HCEC 1CT (cell line): ENCODE measurements around the gene PROB1.
"Not testable (repeated sequence)": the region's sequence is repeated elsewhere in the genome, so short reads cannot be mapped to it uniquely, and the experiment has no call there.

Experiments
- DNase-seq: peaks from one replicate; pipeline ENCODE4 v3.0.0-alpha.2; 2017

PROB1 gene

DNA sequence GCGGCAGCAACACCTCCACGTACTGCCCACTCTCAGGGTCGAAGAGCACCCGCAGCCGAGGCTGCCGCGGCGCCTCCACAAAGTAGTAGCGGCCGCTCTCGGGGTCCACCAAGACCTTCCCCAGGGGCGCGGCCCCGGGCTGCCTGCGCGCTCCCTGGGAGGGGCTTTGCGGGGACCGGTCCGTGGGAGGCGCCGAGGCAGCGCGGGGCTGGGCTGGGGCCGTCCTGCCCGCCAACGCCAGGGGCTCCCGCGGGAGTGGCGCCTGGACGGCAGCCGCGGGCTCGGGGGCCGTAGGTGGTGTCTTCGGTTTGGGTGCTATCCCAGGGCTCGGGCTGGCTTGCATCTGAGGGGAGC, 2.6 kb downstream of the PROB1 start:
- no peak for DNase-seq

DNA sequence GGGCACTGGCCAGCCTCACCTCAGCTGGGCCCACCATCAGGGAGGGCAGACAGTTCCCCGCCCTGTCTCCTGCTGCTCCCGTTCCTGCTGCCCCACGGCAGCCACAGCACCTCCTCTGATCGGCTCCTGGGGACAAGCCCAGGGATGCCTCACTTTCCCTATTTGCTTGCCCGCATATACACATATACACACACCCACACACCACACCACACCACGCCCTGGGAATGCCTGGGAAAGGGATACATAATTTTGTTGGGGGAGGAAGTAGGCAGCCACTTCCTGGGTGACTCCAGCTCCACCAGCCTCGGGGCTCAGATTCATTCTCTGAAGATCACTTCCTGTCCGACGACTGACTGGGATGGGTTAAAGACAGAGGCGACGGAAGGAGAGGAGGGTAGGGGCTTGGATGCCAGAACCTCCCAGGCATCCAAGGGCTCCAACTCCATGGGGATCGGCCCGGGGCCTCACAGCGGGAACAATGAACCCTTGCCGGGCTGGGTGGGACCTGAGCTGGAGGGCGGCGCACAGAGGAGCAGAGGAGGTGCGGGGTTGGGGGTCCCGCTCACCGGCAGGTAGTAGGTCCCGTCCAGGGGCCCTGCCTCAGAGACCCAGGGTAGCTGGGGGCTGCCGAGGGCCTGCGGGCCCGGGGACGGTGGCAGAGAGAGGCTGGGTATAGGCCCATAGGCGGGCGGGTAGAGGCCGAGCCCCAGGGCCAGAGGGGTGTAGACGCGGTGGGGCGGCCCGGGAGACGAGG, 3.2 kb downstream of the PROB1 start:
- no peak for DNase-seq

DNA sequence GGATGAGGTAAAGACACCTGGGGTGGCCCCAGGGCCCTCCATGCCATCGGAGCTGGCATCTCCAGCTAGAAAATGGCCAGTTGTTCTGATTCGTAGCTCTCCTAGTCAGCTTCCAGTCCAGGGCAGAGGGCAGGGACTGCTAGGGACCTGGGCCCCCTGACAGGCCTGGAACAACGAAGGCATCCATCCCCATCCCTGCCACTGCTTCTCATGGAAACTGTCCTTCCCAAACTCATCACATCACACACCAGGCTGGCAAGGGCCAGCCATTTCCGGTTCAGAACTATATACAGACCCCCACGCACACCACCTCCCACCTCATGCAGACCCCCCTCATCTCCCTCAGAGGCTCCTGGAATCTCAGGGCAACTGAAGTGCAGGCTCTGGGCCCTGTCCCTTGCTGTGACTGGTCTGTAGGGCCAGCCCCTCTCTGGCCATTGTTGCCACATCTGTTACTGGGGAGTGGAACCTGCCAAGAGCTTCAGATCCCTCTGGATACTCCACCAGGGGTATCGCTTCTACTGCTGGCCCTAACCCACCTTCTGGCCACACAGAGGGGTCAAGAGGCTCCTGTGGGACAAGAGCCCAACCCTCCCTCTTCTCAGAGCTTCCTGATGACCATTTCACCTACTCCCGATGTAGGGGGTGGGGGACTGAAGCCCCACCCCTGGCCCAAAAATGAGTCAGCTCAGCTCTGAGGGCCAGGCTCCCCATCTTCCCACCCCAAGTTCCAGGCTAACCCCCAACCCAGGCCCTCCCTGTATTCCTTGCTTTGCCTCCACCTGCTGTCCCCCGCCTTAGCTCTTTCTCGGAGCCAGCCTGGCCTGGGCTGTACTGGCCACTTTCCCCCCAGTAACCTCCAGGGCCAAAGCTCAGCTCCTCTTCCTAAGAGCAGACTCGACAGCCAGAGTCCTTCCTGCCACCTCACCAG, 4.0 kb downstream of the PROB1 start:
- DNase-seq, result no peak

DNA sequence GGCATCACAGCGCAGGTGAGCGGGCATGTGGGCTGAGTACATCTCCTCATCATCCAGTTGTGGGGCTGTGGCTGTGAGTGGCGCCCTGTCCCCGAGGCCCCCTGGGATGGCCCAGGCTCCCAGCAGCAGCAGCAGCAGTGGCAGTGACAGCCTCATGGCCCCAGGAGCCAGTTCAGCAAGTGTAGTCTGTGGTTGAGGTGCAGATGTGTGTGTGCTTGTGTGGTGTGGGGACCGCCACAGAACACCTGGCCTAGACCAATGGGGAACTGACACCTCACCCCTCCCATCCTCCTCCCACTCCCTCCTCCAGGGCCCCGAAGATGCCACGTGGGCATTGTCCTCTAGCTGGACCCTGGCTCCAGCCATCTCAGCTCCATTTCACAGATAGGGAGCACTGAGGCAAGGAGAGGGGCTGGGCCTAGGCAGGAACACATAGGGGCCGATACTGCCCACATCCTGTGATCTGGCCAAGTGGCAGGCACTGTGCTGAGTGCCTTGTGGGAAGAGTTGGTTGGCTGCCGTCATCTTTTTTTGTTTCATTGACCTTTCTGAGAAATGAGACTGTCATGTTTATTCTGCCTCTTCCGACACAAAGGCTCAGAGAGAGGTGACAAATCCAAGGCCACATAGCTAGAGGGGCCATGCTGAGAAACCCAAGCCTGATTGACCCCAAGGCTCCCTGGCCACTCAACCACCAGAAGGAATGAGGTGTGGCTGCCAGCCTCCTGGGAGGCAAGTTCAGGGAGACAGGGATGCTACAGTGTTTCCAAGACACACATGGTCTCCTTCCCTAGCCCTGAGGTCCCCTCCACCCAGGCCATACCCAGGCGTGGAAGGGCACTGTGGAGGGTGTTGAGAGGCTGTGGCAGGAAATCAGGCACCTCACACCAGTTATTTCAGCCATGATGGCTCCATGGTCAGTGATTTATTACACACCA, 4.9 kb downstream of the PROB1 start, which contains the start of gene MZB1:
Gene MZB1 (minus strand): TSS at position 213 of the 938 bp plus-strand sequence. CDS start 57 bp downstream, at position 156.
- no peak for DNase-seq

DNA sequence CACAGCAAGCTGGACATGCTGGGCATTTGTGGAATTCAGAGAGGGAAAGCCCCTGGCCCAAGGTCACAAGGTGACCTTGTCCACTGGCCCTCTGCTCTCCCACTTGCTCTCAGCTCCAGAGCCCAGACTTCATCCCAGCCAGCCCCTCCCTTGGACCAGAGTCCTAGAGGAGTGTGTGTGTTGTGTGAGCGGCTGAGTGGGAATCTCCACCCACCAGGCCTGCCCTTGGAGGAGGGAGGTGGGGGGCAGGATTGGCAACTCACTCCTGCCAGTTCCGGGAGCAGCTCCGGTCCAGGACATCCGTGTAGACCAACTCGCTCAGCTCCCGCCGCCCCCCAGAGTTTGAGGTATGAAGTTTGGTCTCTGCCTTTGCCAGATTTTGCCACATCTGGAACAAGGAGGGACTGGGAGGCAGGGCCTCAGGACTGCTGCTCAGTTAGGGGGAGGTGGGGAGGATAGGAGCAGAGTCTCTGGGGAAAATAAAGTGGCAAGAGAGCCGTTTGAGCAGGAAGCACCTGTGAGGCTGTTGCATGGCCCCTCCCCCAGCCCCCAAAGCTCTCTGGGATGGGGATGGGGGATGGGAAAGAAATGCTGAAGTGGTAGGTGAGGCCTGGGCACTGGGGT, 6.6 kb downstream of the PROB1 start:
- no peak for DNase-seq

DNA sequence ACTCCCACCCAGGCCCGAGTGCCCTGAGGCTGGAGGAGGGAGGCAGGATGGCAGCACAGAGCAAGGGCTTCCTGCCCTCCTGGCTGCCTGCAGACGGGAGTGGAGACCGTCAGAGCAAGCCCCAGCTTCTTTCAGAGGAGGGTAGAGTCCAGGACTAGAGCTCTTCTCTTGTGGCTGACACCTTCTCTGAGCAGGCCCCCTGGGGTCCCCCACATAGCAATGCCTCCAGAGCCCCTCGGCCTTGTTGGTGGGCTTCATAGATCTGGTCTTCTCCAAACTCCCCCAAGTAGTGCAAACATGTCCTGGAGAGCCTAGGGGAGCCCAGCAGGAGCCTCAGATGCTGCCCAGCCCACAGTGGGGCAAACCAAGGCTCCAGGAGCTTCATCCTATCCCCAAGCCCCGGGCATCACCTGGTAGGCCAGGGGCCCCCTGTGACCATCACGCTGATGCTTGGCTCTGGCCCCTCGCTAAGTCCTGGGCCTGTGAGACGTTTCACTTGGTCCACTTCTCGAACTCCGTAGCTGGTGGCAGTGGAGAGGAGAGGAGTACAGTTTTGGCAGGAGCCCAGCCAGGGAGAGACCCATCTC, 7.2 kb downstream of the PROB1 start:
- DNase-seq, result no peak

DNA sequence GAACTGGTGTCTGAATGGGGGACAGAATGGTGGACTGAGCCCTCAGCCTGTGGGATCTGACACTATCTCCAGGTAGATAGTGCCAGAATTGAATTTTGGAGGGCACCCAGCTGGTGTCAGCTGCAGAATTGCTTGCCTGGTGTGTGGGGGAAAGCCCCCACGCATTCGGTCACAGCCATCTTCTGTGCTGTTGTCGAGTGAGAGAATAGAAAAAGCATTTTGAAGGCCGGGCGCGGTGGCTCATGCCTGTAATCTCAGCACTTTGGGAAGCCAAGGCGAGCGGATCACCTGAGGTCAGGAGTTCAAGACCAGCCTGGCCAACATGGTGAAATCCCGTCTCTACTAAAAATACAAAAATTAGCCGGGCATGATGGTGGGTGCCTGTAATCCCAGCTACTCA, 7.9 kb downstream of the PROB1 start:
- not testable (repeated sequence) for DNase-seq

DNA sequence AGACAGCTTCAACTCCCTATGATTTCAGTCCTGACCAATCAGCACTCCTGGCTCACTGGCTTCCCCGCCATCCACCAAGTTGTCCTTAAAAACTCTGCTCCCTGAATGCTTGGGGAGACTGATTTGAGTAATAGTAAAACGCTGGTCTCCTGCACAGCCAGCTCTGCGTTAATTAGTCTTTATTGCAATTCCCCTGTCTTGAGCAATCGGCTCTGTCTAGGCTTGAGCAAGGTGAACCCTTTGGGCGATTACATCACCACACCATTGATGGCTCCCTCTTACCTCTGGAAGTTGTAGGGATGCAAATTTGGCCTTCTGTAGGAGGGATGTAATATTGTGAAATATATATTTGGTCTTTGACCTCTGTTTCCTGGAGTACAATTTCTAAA, 8.9 kb downstream of the PROB1 start:
- DNase-seq, result no peak

DNA sequence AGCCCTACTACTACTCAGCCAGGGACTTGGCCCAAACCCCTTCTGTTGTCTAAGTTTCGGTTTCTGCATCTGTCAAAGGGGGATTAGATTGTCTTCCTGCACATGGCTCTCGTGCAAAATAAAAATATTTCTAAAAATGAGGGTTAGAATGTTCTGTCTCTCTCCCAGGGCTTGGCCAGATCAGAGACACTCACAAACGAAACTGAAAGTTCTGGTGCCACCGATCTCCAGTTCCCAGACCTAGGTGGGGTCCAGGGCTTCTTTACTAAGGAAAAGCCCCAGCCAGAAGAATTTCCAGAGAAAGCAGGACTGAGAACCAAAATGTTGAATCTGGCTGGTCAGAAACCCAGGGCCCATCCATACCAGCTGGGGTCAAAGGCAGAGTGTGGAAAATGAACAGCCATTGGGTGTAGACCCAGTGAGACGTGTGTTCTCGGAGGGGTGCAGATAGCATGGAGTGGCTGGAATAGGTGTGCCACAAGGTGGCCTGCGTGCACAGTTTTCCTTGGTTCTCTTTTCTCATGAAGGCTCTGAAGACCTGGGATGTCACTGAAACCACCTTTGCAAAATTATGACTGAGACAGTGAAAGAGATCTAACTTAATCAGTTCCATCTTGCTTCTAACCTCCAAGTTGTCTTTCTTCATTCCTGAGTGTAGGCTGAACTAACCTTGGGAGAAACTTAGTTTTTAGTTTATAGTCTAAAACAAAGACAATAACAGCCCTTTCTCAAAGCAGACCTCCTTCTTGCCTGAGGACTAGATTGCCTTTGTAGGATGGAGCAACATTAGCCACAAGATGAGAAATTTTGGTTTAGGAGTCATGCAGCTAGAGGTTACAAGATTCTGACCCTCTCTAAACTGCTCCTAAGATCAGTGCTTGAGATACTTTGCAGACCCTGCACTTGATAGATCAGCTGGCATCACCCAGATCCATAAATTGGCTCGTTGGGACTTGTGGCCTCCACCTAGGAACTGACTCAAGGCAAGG, 9.5 kb downstream of the PROB1 start:
- DNase-seq, result no peak

DNA sequence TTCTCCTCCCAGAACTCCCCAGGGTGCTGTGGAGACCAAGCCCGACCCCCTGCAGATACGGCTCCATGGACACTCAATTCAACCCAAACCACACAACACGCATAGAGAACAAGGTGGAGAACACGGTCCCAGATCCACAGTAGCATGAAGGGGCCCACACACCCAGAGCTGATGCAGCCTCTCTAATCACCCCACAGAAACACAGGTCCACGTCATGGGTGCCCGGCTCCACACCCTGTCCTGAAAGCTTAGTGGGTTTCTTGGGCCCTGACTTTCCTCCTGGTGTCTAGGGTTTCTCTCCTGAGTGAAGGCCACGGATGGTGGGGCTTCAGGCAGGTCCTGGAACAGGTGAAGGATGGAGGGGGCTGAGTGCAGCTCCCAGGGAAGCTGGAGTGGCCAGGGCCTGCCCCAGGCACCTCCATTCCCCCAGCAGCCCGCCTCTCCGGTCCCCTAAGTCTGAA, 10.3 kb downstream of the PROB1 start:
- no peak for DNase-seq

DNA sequence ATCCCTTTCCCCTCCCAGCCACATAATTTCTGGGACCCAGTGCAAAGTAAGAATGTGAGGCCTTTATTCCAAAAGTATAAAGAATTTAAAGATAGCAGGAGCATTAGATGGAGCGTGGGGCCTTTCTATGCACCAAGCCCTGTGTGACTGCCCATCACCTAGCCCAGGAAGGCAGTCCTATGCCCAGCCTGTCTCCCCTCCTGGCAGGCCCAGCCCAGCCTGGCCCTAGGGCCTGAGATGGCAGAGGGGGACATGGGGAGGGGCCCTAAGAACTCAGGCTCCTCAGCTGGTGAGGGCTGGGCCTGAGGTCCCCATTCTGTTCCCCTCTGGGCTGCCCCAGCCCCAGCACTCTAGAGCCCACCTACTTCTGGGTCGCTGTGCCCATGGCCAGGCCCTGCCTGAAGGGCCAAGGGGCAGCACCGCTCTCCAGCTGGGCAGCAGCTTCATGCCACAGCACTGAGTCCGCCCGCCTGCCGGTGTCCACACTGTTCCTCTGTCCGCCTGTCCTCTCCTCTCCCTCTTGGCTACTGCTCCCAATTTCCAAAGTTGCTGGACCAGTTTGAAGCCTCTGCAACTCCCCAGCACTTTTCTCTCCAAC, 10.8 kb downstream of the PROB1 start:
- no peak for DNase-seq

DNA sequence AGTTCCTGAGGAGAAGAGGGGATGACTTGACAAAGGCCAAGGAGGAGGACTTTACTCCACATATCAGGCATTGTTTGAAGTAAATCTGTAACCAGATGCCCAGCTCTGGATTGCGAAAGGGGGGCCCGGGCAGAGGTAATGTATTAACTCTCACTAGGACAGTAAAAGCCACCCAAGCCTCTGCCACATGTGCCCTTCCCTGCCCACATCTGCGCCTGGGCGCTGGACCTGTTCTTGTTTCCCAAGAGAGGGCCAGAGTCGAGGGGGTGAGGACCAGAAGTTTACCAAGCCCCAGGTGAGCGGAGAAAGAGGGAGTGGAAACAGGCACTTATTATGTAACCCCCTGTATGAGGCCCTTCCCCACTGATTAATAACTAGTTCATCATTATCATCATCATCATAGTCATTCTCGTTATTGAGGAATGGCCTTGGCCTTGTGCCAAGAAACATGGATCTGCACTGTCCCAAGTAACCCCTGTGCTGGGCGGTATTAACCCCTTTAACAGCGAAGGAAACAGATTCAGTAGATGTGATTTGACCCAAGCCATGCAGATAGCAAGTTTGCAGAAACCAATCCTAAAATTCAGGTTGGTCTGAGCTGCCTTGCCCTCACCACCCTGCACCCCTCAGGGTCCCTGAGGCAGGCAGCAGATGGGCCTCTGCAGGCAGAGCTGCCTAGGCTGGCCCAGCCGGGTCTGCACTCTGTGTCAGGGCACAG, 11.5 kb downstream of the PROB1 start, which contains the start of gene SLC23A1:
Gene SLC23A1 (minus strand): TSS at position 23 of the 718 bp plus-strand sequence. CDS start 44 bp downstream, outside the sequence.
- no peak for DNase-seq

DNA sequence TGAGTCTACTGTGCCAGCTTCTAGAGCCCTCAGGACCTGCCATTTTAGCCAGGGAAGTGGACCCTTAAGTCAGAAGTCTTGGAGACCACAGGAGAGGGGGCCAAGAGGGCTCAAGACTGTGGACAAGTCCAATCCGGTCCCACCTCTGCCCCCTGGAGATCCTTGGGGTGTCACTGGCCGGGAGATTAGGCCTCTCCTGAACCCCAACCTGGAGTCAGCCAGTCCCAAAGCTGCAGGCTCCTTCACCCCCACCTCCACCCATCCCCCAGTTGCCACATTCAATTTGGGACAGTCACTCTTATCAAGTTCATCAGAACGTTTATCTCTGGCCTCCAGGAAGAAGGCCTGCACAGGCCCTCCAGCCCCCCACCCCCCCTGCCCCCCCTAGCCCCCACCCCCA, 12.1 kb downstream of the PROB1 start:
- no peak for DNase-seq

DNA sequence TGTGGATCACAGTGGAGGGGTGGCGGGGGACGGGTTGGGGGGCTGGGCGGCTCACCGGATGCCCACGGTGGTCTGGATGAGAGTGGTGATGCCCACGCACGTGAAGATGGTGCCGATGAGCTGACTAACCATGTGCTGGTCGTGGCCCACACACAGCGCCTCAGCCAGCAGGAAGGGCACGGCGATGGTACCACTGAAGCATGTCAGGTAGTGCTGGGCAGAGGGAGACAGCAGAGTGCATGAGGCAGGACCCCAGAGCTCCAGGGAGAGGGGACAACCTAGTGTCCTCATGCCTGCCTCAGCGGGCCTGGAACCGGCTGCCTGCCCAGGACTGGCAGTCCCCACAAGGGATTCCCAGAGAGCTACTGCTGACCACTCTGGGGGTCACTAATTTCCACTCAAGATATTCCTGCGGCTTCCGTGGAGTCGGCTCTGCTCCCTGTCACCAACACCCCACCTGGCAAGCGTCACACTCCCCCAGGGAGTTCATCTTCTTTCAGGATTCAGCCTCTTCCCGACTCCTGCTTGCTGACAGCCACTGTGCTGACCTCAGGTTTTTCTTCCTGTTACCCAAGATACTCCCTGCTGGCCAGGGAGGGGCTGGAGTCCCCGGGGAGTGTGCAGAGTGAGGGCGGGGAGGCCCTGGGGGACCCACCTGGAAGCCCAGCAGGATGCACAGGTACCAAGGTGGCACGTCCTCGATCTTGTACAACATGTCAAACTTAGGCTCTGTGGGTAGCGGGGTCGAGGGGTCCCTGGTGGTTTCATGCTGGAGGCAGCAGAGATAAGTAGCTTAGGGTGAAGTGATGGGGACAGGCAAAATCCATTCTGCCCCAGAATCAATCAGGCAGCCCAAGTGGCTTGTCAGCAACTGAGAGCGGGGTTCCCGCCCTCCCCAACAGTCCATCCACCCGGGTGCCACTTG, 12.8 kb downstream of the PROB1 start:
- DNase-seq, result no peak

DNA sequence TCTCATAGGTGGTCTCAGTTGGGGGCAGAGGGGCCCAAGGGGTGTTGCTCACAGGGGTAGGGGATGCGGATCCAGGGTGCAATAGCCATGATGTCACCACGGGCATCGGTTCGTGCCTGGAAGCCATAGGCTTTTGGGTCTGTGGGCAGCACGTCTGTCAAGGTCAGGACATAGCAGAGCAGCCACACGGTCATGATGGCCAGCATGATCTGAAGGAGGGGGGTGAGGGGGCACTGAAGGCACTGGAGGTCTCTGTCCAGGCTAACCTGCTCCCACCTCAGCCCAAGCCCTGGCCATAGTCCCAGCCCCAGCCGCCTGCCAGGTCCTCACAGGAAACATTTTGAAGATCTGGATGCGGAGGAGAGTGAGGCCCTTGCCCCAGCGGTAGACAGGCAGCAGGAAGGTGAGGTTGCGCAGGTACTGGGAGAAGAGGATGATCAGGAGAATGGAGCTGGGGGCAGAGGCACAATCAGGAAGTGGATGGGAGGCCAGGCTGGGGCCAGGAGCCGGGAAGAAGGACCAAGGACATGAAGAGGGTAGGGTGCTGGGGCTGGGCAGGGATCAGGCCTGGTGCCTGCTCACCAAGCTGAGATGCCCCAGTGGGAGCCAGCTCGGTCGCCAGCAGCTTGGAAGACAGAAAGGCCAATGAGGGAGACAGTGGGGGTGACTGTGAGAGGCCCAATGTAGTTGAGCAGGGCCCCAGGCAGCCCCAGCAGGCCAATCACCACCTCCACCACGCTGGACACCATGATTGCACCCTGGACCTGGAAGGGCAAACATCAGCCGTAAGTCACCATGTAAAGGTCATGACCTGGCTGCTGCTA, 15.1 kb downstream of the PROB1 start:
- no peak for DNase-seq

DNA sequence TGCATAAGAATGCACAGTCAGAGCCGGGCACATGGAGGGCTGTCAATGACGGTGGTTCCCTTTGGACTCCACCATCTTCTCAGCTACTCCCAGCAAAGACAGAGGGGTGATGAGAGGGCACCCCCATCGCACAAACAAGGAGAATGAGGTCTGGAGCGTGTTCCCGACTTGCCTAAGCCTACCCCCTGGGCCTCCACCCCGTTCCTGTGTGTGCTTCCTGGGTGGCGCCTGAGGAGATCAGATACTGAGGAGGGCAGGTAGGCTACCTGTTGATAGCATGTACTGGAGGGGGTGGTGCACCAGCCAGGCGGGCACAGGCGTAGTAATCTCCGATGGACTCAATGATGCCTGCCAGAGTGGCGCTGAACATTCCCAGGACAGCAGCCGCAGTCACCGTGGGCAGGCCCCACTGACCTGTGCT, 16.0 kb downstream of the PROB1 start:
- no peak for DNase-seq

DNA sequence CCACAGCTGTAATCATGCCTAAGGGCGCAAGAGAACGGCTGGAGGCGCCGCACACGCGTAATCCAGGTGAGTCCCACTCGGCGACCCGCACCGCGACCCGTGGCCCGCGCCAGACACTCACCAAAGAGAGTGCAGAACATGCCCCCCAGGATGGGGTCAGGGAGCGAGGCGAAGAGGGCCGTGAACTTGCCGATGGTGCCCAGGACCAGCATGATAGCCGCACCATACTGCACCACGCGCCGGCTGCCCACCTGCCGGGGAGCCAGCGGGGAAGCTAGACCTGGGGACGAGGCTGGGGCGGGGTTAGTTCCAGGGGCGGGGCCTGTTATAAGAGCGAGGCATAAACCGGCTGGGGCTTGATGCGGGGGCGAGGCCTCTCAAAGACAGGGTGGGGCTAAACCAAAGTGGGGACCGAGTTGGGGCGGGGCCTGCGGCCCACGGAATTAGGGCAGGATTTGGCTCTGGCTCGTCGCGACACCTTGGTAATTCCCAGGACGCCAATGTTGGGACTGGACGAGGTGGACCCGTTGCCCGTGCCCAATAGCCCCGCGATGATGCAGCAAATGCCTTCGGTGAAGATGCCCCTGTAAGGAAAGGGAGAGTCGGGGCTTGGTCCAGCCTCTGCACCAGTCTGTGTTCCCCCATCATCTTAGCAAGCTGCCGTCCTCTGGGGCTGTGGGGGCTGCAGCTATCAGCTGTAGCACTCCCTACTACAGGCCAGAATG, 16.6 kb downstream of the PROB1 start:
- DNase-seq, result no peak
